Renal cortex interstitium (tissue), 3 donors: ENCODE measurements around the gene TTLL1. TPM values are rescaled to one million over a fixed set of nuclear protein-coding genes. Genes with fewer than 3 reads are reported as not detected.

Experiments used
- polyA plus RNA-seq, 3 donors: library from polyadenylated mRNA; unstranded; fragments of 120-200 nt; gene quantifications; one replicate each; pipeline ENCODE4 v1.2.1, GENCODE V29; 2013; ENCODE audit not compliant: insufficient read length in 3 of 3

The TTLL1 gene
- polyA plus RNA-seq, 3 donors, result 16.3 to 20.6 (median 19.3) TPM

Other genes starting within 250 kb of the TTLL1 start
- gene ARFGAP3, start 232.1 kb downstream of the TTLL1 start, polyA plus RNA-seq, result 10 to 100 TPM; 49.1 to 51.9 (median 49.4) TPM
- gene PACSIN2, start 74.2 kb downstream of the TTLL1 start, polyA plus RNA-seq, result 10 to 100 TPM; 62.5 to 72.4 (median 69.1) TPM
- gene BIK, start 21.4 kb upstream of the TTLL1 start, polyA plus RNA-seq, result 1 to 10 TPM in 2 of 3 donors, under 1 TPM in 1; 0.61 to 1.4 (median 1.2) TPM
- 10 to 100 TPM; 16.6 to 25.0 (median 23.4) TPM for gene MCAT, start 54.0 kb upstream of the TTLL1 start, polyA plus RNA-seq
- 10 to 100 TPM; 12.2 to 29.4 (median 23.1) TPM for gene TSPO, start 62.2 kb upstream of the TTLL1 start, polyA plus RNA-seq
- gene TTLL12, start 97.7 kb upstream of the TTLL1 start, polyA plus RNA-seq, result 10 to 100 TPM; 19.7 to 32.3 (median 32.3) TPM